GM12872 (cell line): ENCODE results near the gene TBX10.

ENCODE experiments used
- TF ChIP-seq, protein P1 (sequence below): IDR thresholded peaks from 3 replicates; pipeline ENCODE4 v1.5.1; 2011; ENCODE audit warnings: low read depth, mild to moderate bottlenecking, low read length, moderate library complexity; ENCODE audit not compliant: insufficient read depth

Gene TBX10

DNA sequence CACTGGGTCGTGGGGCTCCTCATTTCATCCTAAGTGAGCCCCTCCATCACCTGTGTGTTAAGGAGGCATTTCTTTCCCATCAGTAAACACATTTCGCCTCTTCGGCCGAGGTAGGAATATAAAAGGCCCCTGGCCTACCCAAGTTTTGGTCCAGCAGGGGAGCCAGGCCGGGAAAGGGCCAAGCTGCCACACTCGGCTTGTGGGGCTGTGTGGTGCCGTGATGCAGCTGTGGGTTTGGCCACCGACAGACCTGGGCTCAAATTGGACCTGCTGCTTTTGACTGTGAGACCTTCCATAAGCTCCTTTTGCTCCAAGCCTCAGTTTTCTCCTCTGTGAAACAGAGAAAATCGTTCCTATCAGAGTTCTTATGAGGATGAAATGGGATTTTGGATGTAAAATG is 32.1 kb downstream of the TBX10 start:
- TF ChIP-seq, protein P1, sequence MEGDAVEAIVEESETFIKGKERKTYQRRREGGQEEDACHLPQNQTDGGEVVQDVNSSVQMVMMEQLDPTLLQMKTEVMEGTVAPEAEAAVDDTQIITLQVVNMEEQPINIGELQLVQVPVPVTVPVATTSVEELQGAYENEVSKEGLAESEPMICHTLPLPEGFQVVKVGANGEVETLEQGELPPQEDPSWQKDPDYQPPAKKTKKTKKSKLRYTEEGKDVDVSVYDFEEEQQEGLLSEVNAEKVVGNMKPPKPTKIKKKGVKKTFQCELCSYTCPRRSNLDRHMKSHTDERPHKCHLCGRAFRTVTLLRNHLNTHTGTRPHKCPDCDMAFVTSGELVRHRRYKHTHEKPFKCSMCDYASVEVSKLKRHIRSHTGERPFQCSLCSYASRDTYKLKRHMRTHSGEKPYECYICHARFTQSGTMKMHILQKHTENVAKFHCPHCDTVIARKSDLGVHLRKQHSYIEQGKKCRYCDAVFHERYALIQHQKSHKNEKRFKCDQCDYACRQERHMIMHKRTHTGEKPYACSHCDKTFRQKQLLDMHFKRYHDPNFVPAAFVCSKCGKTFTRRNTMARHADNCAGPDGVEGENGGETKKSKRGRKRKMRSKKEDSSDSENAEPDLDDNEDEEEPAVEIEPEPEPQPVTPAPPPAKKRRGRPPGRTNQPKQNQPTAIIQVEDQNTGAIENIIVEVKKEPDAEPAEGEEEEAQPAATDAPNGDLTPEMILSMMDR: no peak

DNA sequence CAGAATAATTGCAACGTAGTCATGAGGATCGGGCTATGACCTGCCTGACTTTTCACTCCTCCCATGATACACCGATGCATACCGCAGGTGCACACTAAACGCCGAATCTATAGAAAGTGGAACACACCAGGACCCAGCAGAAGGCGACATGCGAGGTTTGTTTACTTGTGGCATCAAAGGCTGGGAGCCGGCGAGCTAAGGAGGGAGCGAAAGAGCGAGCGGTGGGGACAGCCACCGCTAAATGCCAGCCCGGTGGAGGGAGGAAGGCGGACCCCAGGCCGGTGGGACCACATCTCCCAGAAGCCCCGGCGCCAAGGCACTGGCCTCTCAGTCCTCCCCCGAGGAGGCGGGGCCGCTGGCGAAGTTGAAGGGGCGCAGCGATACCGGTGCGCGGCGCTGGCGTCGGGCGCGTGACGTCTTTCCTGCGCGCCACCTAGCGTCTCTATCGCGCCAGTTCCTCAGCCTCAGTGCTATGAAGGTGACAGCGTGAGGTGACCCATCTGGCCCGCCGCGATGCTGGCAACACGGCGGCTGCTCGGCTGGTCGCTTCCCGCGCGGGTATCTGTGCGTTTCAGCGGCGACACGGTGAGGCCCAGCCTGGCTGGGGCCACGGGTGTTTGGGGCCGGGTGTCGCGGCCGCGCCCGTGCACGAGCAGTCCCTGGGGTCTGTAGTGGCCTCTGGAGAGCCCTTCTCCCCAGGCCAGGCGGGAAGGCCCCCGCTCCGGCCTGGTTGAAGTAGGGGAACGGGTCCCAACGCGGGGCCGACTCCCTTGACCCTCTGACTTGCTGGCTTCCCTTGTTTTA is 32.9 kb downstream of the TBX10 start, which contains the start of gene NDUFV1:
NDUFV1 (plus strand) TSS at position 445 of the 804 bp plus-strand sequence; CDS start at position 514, 69 bp downstream.
- TF ChIP-seq, protein P1: peak; percentile 79

DNA sequence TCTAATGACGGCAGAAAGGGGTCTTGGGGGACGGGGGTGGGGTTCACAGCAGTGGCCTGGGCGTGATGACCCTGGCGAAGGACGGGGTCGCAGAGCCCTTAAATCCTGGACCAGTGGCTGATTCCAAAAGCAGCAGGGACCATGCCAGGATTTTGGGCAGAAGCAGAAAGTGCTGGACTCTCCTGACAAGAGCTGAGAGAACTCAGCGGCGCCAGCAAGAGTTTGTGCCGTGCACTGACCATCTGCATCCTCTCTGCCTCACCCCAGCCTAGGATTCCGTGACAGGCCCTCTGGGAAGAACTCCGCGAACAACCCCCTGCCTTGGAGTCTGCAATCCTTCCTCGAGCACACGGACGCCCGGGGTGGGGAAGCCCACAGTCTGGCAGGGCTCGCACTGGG is 33.5 kb downstream of the TBX10 start:
- TF ChIP-seq, protein P1: no peak

GRCh38 chr11:67605231-67606011 is 34.1 kb downstream of the TBX10 start:
- TF ChIP-seq, protein P1: no peak

- TF ChIP-seq, protein P1: no peak
Observed at GRCh38 chr11:67604815-67605214, 34.7 kb downstream of the TBX10 start.

DNA sequence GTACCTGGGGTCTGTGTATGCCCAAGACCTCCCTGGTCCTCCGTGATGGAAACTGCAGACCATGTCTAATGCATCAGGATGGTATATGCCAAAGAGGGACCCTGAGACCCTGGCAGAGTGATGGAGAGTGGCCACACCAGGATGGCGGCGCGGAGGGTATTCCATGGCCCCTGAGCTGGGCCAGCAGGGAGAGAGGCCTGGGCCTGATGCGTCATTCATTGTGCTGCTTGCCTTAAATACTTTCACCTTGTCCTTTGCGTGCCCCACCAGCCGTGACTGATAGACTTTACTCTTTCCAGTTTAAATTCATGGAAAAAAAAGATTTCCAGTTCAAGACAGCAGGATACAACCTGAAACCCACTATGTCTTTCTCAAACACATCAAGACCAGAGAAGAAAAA is 38.5 kb downstream of the TBX10 start:
- TF ChIP-seq, protein P1: no peak

GRCh38 chr11:67600324-67601029 is 39.1 kb downstream of the TBX10 start:
- TF ChIP-seq, protein P1: no peak
